ENCODE results near the gene PEX6.
A peak's percentile ranks its signal among the peaks of the same experiment; 100 is the strongest.

The PEX6 gene

DNA sequence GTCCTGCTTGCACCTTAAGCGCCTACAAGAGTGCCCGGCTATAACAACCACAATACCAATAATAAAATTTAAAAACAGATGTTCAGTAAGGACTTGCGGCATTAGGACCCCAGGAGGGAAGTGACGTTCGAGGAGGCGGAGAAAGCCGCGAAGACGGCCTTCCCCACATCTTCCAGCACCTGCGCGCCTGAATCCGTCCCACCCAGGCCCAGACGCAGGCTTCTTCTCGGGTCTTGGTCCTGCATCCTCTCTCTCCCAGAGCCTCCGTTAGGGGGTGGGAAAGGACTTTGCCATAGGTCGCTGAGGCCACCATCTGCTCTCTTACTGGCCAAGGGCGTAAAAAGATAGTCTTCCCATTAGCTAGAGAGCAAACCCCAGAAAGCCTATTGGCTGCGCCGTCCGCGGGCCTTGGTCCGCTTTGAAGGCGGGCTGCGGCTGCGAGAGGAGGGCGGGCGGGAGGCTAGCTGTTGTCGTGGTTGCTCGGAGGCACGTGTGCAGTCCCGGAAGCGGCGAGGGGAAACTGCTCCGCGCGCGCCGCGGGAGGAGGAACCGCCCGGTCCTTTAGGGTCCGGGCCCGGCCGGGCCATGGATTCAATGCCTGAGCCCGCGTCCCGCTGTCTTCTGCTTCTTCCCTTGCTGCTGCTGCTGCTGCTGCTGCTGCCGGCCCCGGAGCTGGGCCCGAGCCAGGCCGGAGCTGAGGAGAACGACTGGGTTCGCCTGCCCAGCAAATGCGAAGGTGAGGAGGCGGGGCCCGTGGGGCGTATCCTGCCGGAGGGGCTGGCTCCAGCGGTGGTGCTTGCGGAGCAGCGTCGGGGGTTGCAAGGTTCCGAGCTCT is 49.8 kb downstream of the PEX6 start, which contains the start of gene CNPY3:
CNPY3 (plus strand) TSS at position 495 of the 835 bp plus-strand sequence; CDS start at position 586, 91 bp downstream.
- DNase-seq = peak; percentile 85 to 99 (median 90)

DNA sequence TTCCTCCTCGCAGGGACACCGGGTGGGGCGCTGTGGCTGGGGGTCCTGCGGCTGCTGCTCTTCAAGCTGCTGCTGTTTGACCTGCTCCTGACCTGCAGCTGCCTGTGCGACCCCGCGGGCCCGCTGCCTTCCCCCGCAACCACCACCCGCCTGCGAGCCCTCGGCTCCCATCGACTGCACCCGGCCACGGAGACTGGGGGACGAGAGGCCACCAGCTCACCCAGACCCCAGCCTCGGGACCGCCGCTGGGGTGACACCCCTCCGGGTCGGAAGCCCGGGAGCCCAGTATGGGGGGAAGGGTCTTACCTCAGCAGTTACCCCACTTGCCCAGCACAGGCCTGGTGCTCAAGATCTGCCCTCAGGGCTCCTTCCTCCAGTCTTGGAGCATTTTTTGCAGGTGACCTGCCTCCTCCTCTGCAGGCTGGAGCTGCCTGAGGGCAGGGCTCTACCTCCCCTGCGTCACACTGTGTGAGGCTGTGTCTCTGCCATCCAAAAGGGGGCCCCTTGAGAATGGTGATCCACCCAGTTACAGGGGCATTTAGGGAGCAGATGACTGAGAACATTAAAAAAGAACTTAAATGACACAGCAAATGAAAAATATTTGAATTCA is 53.6 kb downstream of the PEX6 start:
- DNase-seq = no peak

DNA sequence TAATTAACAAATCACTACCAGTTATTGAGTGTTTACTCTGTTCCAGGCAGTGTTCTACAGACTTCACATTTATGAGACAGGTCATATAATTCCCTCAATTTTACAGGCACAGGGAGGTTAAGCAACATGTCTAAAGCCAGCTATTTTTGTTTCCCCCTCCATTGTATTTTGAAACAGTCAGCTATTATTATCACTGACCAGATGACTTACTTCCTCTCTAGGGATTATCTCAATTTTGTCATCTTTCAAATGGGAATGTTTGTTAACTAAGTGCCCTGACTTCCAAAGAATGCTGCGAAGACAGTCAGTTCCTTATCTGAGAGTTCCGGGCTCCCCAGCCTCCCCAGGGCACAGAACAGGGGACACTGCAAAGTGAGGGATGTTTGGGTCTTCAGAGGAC is 55.3 kb downstream of the PEX6 start:
- no peak for DNase-seq

DNA sequence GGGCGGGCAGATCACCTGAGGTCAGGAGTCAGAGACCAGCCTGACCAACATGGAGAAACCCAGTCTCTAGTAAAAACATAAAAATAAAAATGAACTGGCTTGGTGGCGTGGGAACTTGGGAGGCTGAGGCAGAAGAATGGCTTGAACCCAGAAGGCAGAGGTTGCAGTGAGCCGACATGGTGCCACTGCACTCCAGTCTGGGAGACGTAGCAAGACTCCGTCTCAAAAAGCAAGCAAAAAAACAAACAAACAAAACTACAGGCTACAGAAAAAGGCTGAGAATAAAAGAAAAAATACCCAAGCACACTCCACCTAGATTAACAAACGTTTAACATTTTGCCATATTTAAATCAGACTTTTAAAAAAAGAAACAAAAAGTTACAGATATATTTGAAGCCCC is 57.2 kb downstream of the PEX6 start:
- DNase-seq = no peak

DNA sequence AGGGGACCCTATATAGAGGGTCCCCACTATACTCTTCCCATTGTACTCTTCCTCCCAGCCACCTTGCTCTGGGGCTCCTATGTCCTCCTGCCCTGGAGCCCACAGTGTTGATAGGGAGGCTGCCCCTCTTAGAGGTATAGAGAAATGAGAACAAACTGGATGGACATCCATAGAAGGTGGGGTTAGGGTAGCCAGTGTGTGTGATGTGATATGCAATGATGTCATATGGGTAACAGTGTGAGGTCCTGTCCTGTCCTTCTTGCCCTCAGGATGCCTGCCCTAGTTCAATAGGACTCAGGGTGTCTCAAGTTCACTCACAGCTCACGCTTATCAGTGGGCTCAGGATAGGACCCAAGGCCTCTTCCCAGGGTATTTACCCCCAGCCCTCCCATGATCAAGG is 62.7 kb downstream of the PEX6 start:
- DNase-seq = no peak

DNA sequence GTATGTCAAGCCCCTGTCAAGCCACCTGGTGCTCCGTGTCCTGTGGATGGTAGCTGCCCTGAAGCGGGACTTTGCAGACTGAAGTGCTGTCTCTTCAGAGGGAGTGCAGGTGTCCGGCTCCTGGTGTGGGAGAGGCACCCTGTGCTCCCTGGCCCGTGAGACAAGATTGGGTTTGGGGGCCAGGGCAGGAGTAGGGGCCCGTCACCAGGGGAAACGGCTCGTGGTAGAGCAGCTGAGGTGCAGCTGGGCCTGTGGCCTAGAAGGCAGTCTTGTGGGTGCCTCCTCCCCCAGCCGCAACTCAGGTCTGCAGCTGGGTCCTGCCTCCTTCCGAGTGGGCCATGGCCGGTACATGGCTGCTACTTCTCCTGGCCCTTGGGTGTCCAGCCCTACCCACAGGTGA is 63.2 kb downstream of the PEX6 start, which contains the start of gene PTCRA:
PTCRA (plus strand) TSS at position 322 of the 400 bp plus-strand sequence; CDS start at position 339, 17 bp downstream.
- no peak for DNase-seq

DNA sequence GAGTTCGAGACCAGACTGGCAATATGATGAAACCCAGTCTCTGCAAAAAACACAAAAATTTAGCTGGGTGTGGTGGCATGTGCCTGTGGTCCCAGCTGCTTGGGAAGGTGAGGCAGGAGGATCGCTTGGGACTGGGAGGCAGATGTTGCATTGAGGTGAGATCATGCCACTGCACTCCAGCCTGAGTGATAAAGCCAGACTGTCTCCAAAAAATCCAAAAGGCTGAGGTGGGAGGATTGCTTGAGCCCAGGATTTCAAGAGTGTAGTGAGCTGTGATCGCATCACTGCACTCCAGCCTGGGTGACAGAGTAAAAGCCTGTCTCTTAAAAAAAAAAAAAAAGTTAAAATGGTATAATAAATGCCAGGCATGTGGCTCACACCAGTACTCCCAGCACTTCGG is 64.4 kb downstream of the PEX6 start:
- DNase-seq = no peak

All from T-helper 1 cell (primary cell).